Prostate gland (tissue), 2 donors: ENCODE measurements around the gene ADAMTSL1.

Experiments
- CTCF ChIP-seq, 4 experiments: fragments of 200-600 bp in 2 of 4; fragments of 450-650 bp in 2 of 4; sonication (generic) in 2 of 4; IDR thresholded peaks; 1 replicate in 3 of 4; 2 replicates in 1 of 4; pipeline ENCODE4 v1.5.1; 2016 to 2019; ENCODE audit warnings: antibody characterized with exemption in 4 of 4, mild to moderate bottlenecking in 2 of 4, moderate library complexity in 2 of 4
- POLR2A ChIP-seq: fragments of 450-650 bp; IDR thresholded peaks from one replicate; pipeline ENCODE4 v1.6.1; 2016; ENCODE audit warnings: antibody characterized with exemption, mild to moderate bottlenecking

- TF ChIP-seq CTCF (IDR thresholded peaks at IDR 0.05) (no peak), POLR2A (no peak)
Measured at GRCh38 chr9:18741945-18742344, 268.0 kb downstream of the ADAMTSL1 start.
